NCI-H187 (cell line): Measurements from ENCODE around the gene USH1G.
"Not testable (repeated sequence)": the region's sequence is repeated elsewhere in the genome, so short reads cannot be mapped to it uniquely, and the experiment has no call there.

Experiments used
- DNase-seq, 2 experiments: peaks; one replicate each; lab custom pipeline; 2025; lab: John Stamatoyannopoulos, UW

Gene USH1G

GRCh38 chr17:74922694-74923537 lies at the start of gene USH1G:
USH1G (minus strand) TSS chr17:74923255; CDS start chr17:74923073, 182 bp downstream.
- DNase-seq, result no peak

- peak; percentile 19 to 77 for DNase-seq
Measured at GRCh38 chr17:74972107-74972972, 49.3 kb upstream of the USH1G start, which contains the start of gene HID1. HID1 (minus strand) TSS chr17:74972759; CDS start chr17:74972656, 103 bp downstream.

GRCh38 chr17:74971842-74972106 lies 48.7 kb upstream of the USH1G start:
- no peak for DNase-seq

GRCh38 chr17:74971069-74971841 lies 48.2 kb upstream of the USH1G start:
- DNase-seq, result no peak

GRCh38 chr17:74970395-74970794 lies 47.3 kb upstream of the USH1G start:
- DNase-seq, result no peak

- not testable (repeated sequence) for DNase-seq
Measured at GRCh38 chr17:74969501-74969900, 46.4 kb upstream of the USH1G start.

GRCh38 chr17:74968361-74968780 lies 45.3 kb upstream of the USH1G start:
- no peak for DNase-seq

GRCh38 chr17:74964988-74965622 lies 42.0 kb upstream of the USH1G start:
- no peak for DNase-seq

GRCh38 chr17:74964246-74964761 lies 41.2 kb upstream of the USH1G start:
- no peak for DNase-seq

- DNase-seq, result no peak
Measured at GRCh38 chr17:74963656-74964055, 40.6 kb upstream of the USH1G start.

GRCh38 chr17:74962622-74963394 lies 39.8 kb upstream of the USH1G start:
- no peak for DNase-seq

GRCh38 chr17:74961657-74962350 lies 38.7 kb upstream of the USH1G start:
- DNase-seq, result peak; percentile 60 to 73

- no peak for DNase-seq
Measured at GRCh38 chr17:74960570-74961342, 37.7 kb upstream of the USH1G start.

GRCh38 chr17:74959826-74960515 lies 36.9 kb upstream of the USH1G start:
- DNase-seq, result no peak

- DNase-seq, result peak; percentile 15 to 43
Measured at GRCh38 chr17:74957935-74958740, 35.1 kb upstream of the USH1G start.

- DNase-seq, result no peak
Measured at GRCh38 chr17:74956093-74956492, 33.0 kb upstream of the USH1G start.

GRCh38 chr17:74954665-74955421 lies 31.8 kb upstream of the USH1G start:
- no peak for DNase-seq
